Measurements from ENCODE around the gene ZNF79.

DNA sequence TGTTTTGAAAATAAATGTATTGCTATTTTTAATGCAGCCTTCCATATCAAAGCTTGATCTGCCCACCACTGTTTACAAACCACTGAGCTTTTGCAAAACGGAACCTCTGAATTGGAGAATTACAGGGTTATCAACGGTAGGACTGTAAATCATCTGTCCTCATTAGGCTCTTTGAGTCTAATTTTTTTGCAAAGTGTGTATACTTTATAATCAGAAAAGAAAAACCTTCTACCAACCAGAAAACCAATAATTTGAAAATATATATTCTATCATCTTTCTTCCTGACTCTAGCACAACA is 34.0 kb upstream of the ZNF79 start:
- TF ChIP-seq, protein P1, sequence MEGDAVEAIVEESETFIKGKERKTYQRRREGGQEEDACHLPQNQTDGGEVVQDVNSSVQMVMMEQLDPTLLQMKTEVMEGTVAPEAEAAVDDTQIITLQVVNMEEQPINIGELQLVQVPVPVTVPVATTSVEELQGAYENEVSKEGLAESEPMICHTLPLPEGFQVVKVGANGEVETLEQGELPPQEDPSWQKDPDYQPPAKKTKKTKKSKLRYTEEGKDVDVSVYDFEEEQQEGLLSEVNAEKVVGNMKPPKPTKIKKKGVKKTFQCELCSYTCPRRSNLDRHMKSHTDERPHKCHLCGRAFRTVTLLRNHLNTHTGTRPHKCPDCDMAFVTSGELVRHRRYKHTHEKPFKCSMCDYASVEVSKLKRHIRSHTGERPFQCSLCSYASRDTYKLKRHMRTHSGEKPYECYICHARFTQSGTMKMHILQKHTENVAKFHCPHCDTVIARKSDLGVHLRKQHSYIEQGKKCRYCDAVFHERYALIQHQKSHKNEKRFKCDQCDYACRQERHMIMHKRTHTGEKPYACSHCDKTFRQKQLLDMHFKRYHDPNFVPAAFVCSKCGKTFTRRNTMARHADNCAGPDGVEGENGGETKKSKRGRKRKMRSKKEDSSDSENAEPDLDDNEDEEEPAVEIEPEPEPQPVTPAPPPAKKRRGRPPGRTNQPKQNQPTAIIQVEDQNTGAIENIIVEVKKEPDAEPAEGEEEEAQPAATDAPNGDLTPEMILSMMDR (IDR thresholded peaks at IDR 0.05; ENCODE audit: control extremely low read depth in 1 of 3, insufficient read depth in 1 of 3, low read depth in 1 of 3, low read length in 3 of 3), result no peak
- TF ChIP-seq GABPA (IDR thresholded peaks at IDR 0.05; ENCODE audit: borderline replicate concordance, insufficient read depth, low read length), result no peak
- TF ChIP-seq, protein P2, sequence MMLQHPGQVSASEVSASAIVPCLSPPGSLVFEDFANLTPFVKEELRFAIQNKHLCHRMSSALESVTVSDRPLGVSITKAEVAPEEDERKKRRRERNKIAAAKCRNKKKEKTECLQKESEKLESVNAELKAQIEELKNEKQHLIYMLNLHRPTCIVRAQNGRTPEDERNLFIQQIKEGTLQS (IDR thresholded peaks at IDR 0.05; ENCODE audit: insufficient read depth, low read depth, low read length), result no peak
- TF ChIP-seq, protein P3, sequence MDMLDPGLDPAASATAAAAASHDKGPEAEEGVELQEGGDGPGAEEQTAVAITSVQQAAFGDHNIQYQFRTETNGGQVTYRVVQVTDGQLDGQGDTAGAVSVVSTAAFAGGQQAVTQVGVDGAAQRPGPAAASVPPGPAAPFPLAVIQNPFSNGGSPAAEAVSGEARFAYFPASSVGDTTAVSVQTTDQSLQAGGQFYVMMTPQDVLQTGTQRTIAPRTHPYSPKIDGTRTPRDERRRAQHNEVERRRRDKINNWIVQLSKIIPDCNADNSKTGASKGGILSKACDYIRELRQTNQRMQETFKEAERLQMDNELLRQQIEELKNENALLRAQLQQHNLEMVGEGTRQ (IDR thresholded peaks at IDR 0.05; ENCODE audit: low read length), result no peak
- no peak for TF ChIP-seq YY1 (IDR thresholded peaks at IDR 0.05; ENCODE audit: low read depth, low read length)
- no peak for TF ChIP-seq SP2 (IDR thresholded peaks at IDR 0.05; ENCODE audit: low read length)

Measured in H1 (cell line).